ENCODE measurements around the gene PIGM.
"Not testable (repeated sequence)": the region's sequence is repeated elsewhere in the genome, so short reads cannot be mapped to it uniquely, and the experiment has no call there.

GRCh38 chr1:160050182-160050581 is 18.4 kb upstream of the PIGM start:
- TF ChIP-seq CTCF (conservative IDR thresholded peaks at IDR 0.05); ZFX (IDR thresholded peaks at IDR 0.05): not testable (repeated sequence)

Data from C4-2B (cell line).